ENCODE measurements around the gene CDHR5.

- no peak for TF ChIP-seq CTCF (IDR thresholded peaks at IDR 0.05)
- TF ChIP-seq POLR2A (IDR thresholded peaks at IDR 0.05), result no peak
Measured at GRCh38 chr11:609341-609811, 15.4 kb downstream of the CDHR5 start.

Data from ovary (tissue), 3 donors.